Neural progenitor cell (in vitro differentiated cells): Measurements from ENCODE around the gene TULP1. TPM values are rescaled to one million over a fixed set of nuclear protein-coding genes. Genes with fewer than 3 reads are reported as not detected.

Source experiments
- DNase-seq: peaks from one replicate; pipeline ENCODE4 v3.0.0-alpha.2; 2016; ENCODE audit warnings: low spot score
- H2AFZ ChIP-seq: fragments of 200-600 bp; sonication (generic); replicated peaks from 2 replicates; pipeline ENCODE4 v1.6.1; 2016; ENCODE audit warnings: antibody characterized with exemption
- H3F3A ChIP-seq: fragments of 200-600 bp; sonication (generic); 2 replicates; pipeline ENCODE4 v1.6.1; 2016; ENCODE audit warnings: antibody characterized with exemption, low read depth
- H3K27ac ChIP-seq: fragments of 200-600 bp; sonication (generic); 2 replicates; pipeline ENCODE4 v1.5.1; 2016; ENCODE audit warnings: mild to moderate bottlenecking
- H3K27me3 ChIP-seq: fragments of 200-600 bp; sonication (generic); 2 replicates; pipeline ENCODE4 v1.6.1; 2016; ENCODE audit warnings: mild to moderate bottlenecking, moderate library complexity
- H3K36me3 ChIP-seq: fragments of 200-600 bp; sonication (generic); 2 replicates; pipeline ENCODE4 v1.5.1; 2016
- H3K4me1 ChIP-seq: fragments of 200-600 bp; sonication (generic); 2 replicates; pipeline ENCODE4 v1.6.1; 2016; ENCODE audit warnings: mixed run types
- H3K4me2 ChIP-seq: fragments of 200-600 bp; sonication (generic); 2 replicates; pipeline ENCODE4 v1.6.1; 2016
- H3K4me3 ChIP-seq: fragments of 200-600 bp; sonication (generic); 2 replicates; pipeline ENCODE4 v1.5.1; 2016
- H3K79me2 ChIP-seq: fragments of 200-600 bp; sonication (generic); 2 replicates; pipeline ENCODE4 v1.6.1; 2016; ENCODE audit warnings: low read depth
- H3K9ac ChIP-seq: fragments of 200-600 bp; sonication (generic); 2 replicates; pipeline ENCODE4 v1.6.1; 2016
- H3K9me3 ChIP-seq: fragments of 200-600 bp; sonication (generic); 2 replicates; pipeline ENCODE4 v1.5.1; 2016; ENCODE audit warnings: low read depth
- H4K20me1 ChIP-seq: fragments of 200-600 bp; sonication (generic); 2 replicates; pipeline ENCODE4 v1.6.1; 2016; ENCODE audit warnings: low read depth
- H3K27ac Mint-ChIP-seq: 3 replicates; pipeline ENCODE4 v1.8.0; 2021; ENCODE audit warnings: mixed read lengths
- H3K27me3 Mint-ChIP-seq: 2 replicates; pipeline ENCODE4 v1.8.0; 2022; ENCODE audit warnings: low read depth, mild to moderate bottlenecking, inconsistent platforms, moderate library complexity, mixed read lengths; ENCODE audit not compliant: insufficient read depth
- H3K36me3 Mint-ChIP-seq: 3 replicates; pipeline ENCODE4 v1.8.0; 2021; ENCODE audit warnings: mixed read lengths
- H3K4me1 Mint-ChIP-seq: 3 replicates; pipeline ENCODE4 v1.8.0; 2021; ENCODE audit warnings: mixed read lengths
- H3K4me3 Mint-ChIP-seq: 3 replicates; pipeline ENCODE4 v1.8.0; 2021; ENCODE audit warnings: mild to moderate bottlenecking, moderate library complexity, mixed read lengths
- H3K9me3 Mint-ChIP-seq: 3 replicates; pipeline ENCODE4 v1.8.0; 2020; ENCODE audit warnings: mixed read lengths
- CTCF ChIP-seq: fragments of 200-600 bp; sonication (generic); IDR thresholded peaks from 2 replicates; pipeline ENCODE4 v1.5.1; 2017; ENCODE audit warnings: antibody characterized with exemption, mild to moderate bottlenecking
- EZH2 ChIP-seq: fragments of 200-600 bp; sonication (generic); IDR thresholded peaks from 2 replicates; pipeline ENCODE4 v1.6.1; 2017; ENCODE audit warnings: antibody characterized with exemption, mild to moderate bottlenecking, moderate library complexity
- EZH2phosphoT487 ChIP-seq: fragments of 200-600 bp; sonication (generic); IDR thresholded peaks from 2 replicates; pipeline ENCODE4 v1.6.1; 2017; ENCODE audit warnings: antibody characterized with exemption
- total RNA-seq: library from RNA; depleted of rRNA; stranded (reverse); fragments of >200 nt; gene quantifications from 2 replicates; pipeline ENCODE4 v1.2.3, GENCODE V29; 2015; ENCODE audit warnings: low replicate concordance

Gene TULP1
- total RNA-seq, 1 donor from 2014 or later, result not detected

GRCh38 chr6:35480176-35480575, 32.5 kb downstream of the TULP1 start:
- Histone ChIP-seq H2AFZ (no peak overlapping the region), H3K4me1 (peaks cover 11% of the 10 kb centered on the region), H3K79me2 (no peaks in the 10 kb centered on the region), H4K20me1 (peaks cover 8% of the 10 kb centered on the region), H3K27ac (no peak overlapping the region), H3K4me2 (no peak overlapping the region), H3K9me3 (no peaks in the 10 kb centered on the region), H3K9ac (no peak overlapping the region), H3K36me3 (no peaks in the 10 kb centered on the region), H3K27me3 (no peaks in the 10 kb centered on the region), H3F3A (peaks cover 20% of the 10 kb centered on the region), H3K4me3 (no peak overlapping the region)
- TF ChIP-seq EZH2, result no peak
- no peak for TF ChIP-seq CTCF
- TF ChIP-seq EZH2phosphoT487, result no peak
- Mint-ChIP-seq H3K27ac (peak overlapping the region; percentile 82), H3K4me1 (peaks cover 16% of the 10 kb centered on the region), H3K27me3 (peaks cover 4% of the 10 kb centered on the region), H3K4me3 (no peak overlapping the region), H3K36me3 (peaks cover 4% of the 10 kb centered on the region), H3K9me3 (no peaks in the 10 kb centered on the region)
- DNase-seq, result no peak

DNA sequence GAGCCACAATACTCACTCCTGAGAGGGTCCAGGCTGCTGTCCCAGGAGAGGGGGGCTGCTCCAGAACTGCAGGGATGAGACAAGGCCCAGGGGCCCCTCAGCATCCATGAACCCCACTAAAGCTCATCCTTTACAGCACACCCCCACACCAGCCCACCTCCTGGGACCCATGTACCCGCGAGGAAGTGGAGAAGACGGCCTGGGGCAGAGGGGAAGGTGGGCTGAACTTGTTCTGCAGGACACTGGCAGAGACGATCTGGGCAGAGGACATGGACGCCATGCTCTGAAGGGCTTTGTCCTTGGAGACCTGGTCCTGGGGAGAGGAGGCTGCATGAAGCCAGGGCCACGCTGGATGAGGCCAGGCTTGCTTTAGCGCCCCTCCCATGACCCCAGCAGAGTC, 34.4 kb downstream of the TULP1 start:
- no peak for DNase-seq
- H3K9ac ChIP-seq, result no peak overlapping the region
- Mint-ChIP-seq H3K9me3 (no peaks in the 10 kb centered on the region), H3K27me3 (peaks cover 4% of the 10 kb centered on the region), H3K4me3 (no peak overlapping the region), H3K36me3 (peaks cover 6% of the 10 kb centered on the region), H3K4me1 (peaks cover 14% of the 10 kb centered on the region), H3K27ac (no peak overlapping the region)
- H3K4me3 ChIP-seq, result no peak overlapping the region
- H3K4me2 ChIP-seq, result no peak overlapping the region
- no peaks in the 10 kb centered on the region for H3K9me3 ChIP-seq
- H3K36me3 ChIP-seq, result no peaks in the 10 kb centered on the region
- H4K20me1 ChIP-seq, result peaks cover 11% of the 10 kb centered on the region
- H3F3A ChIP-seq, result peaks cover 30% of the 10 kb centered on the region
- no peak for TF ChIP-seq EZH2phosphoT487
- TF ChIP-seq CTCF, result no peak
- TF ChIP-seq EZH2, result no peak
- H3K79me2 ChIP-seq, result no peaks in the 10 kb centered on the region
- H2AFZ ChIP-seq, result no peak overlapping the region
- H3K4me1 ChIP-seq, result peaks cover 5% of the 10 kb centered on the region
- H3K27me3 ChIP-seq, result no peaks in the 10 kb centered on the region
- no peak overlapping the region for H3K27ac ChIP-seq

GRCh38 chr6:35477551-35478179, 35.0 kb downstream of the TULP1 start:
- Mint-ChIP-seq H3K27me3 (peaks cover 4% of the 10 kb centered on the region), H3K36me3 (peaks cover 6% of the 10 kb centered on the region), H3K4me1 (peaks cover 14% of the 10 kb centered on the region), H3K27ac (no peak overlapping the region), H3K4me3 (no peak overlapping the region), H3K9me3 (no peaks in the 10 kb centered on the region)
- H3K4me3 ChIP-seq, result no peak overlapping the region
- H3K9ac ChIP-seq, result no peak overlapping the region
- H3K79me2 ChIP-seq, result no peaks in the 10 kb centered on the region
- H3F3A ChIP-seq, result peaks cover 36% of the 10 kb centered on the region
- no peak for DNase-seq
- H3K4me2 ChIP-seq, result no peak overlapping the region
- H3K9me3 ChIP-seq, result no peaks in the 10 kb centered on the region
- peak overlapping the region; percentile 37 for H3K27ac ChIP-seq
- H4K20me1 ChIP-seq, result peaks cover 17% of the 10 kb centered on the region
- peaks cover 5% of the 10 kb centered on the region for H3K4me1 ChIP-seq
- H3K36me3 ChIP-seq, result no peaks in the 10 kb centered on the region
- no peak for TF ChIP-seq CTCF
- no peak for TF ChIP-seq EZH2phosphoT487
- no peak for TF ChIP-seq EZH2
- H2AFZ ChIP-seq, result no peak overlapping the region
- no peaks in the 10 kb centered on the region for H3K27me3 ChIP-seq
